Keratinocyte (primary cell): ENCODE measurements around the gene ABHD10. TPM values are rescaled to one million over a fixed set of nuclear protein-coding genes. Genes with fewer than 3 reads are reported as not detected.

Experiments used
- DNase-seq: peaks from one replicate; pipeline ENCODE4 v3.0.0-alpha.2; 2011; ENCODE audit warnings: low read depth, missing footprints, low spot score
- FAIRE-seq: peaks from 2 replicates; lab custom pipeline; 2011; peaks lifted over from hg19 to GRCh38; lab: Jason Lieb, UNC
- H2AFZ ChIP-seq: 2 replicates; pipeline ENCODE4 v1.6.0; 2012; ENCODE audit warnings: low read length, control low read depth, inconsistent platforms; ENCODE audit not compliant: control insufficient read depth
- H3K27ac ChIP-seq: 2 replicates; pipeline ENCODE4 v1.5.1; 2011; ENCODE audit warnings: low read length; ENCODE audit not compliant: control insufficient read depth, insufficient read depth
- H3K27me3 ChIP-seq: 3 replicates; pipeline ENCODE4 v1.6.0; 2011; ENCODE audit warnings: low read length; ENCODE audit not compliant: control insufficient read depth, insufficient read depth; ENCODE audit errors: extremely low read depth
- H3K36me3 ChIP-seq, 2 experiments: 2 replicates in 1 of 2; 3 replicates in 1 of 2; pipeline ENCODE4 v1.5.1; 2011; ENCODE audit warnings: low read length in 2 of 2, mild to moderate bottlenecking in 1 of 2; ENCODE audit not compliant: control insufficient read depth in 2 of 2, insufficient read depth in 2 of 2; ENCODE audit errors: extremely low read depth in 1 of 2
- H3K4me1 ChIP-seq: 3 replicates; pipeline ENCODE4 v1.5.1; 2011; ENCODE audit warnings: low read length; ENCODE audit not compliant: control insufficient read depth, insufficient read depth; ENCODE audit errors: extremely low read depth
- H3K4me2 ChIP-seq: 3 replicates; pipeline ENCODE4 v1.6.0; 2011; ENCODE audit warnings: low read depth, low read length; ENCODE audit not compliant: control insufficient read depth, insufficient read depth; ENCODE audit errors: extremely low read depth
- H3K4me3 ChIP-seq, 3 experiments: fragments of 200-600 bp in 1 of 3; sonication (generic) in 1 of 3; 2 replicates in 2 of 3; 3 replicates in 1 of 3; pipeline ENCODE4 v1.5.1; 2011 to 2016; ENCODE audit warnings: low read length in 3 of 3, mild to moderate bottlenecking in 3 of 3, control low read depth in 2 of 3, inconsistent platforms in 1 of 3, low read depth in 1 of 3, mixed read lengths in 1 of 3, mixed run types in 1 of 3, moderate library complexity in 1 of 3; ENCODE audit not compliant: control insufficient read depth in 2 of 3, insufficient read depth in 2 of 3; ENCODE audit errors: extremely low read depth in 1 of 3
- H3K79me2 ChIP-seq: 2 replicates; pipeline ENCODE4 v1.6.0; 2012; ENCODE audit warnings: low read length; ENCODE audit not compliant: control insufficient read depth, insufficient read depth
- H3K9ac ChIP-seq: 3 replicates; pipeline ENCODE4 v1.6.0; 2011; ENCODE audit warnings: low read length; ENCODE audit not compliant: control insufficient read depth, insufficient read depth; ENCODE audit errors: extremely low read depth
- H3K9me1 ChIP-seq: 3 replicates; pipeline ENCODE4 v1.6.0; 2011; ENCODE audit warnings: low read length; ENCODE audit not compliant: control insufficient read depth, insufficient read depth; ENCODE audit errors: extremely low read depth
- H3K9me3 ChIP-seq: 2 replicates; pipeline ENCODE4 v1.5.1; 2012; ENCODE audit warnings: low read depth, low read length; ENCODE audit not compliant: control insufficient read depth
- H4K20me1 ChIP-seq: 3 replicates; pipeline ENCODE4 v1.6.0; 2011; ENCODE audit warnings: low read length; ENCODE audit not compliant: control insufficient read depth, insufficient read depth; ENCODE audit errors: extremely low read depth
- CTCF ChIP-seq, 3 experiments: IDR thresholded peaks in 1 of 3; conservative IDR thresholded peaks in 1 of 3; optimal IDR thresholded peaks in 1 of 3; 2 replicates in 2 of 3; 3 replicates in 1 of 3; pipeline versions ENCODE3 to v1.5.1; 2011; ENCODE audit warnings: low read length in 3 of 3, mild to moderate bottlenecking in 3 of 3, moderate library complexity in 2 of 3, control low read depth in 1 of 3, inconsistent platforms in 1 of 3; ENCODE audit not compliant: insufficient read depth in 2 of 3; ENCODE audit errors: extremely low read depth in 1 of 3
- EZH2 ChIP-seq: IDR thresholded peaks from one replicate; pipeline ENCODE4 v1.6.1; 2012; ENCODE audit warnings: inconsistent platforms, mild to moderate bottlenecking, low read length, moderate library complexity
- dilution Hi-C: fragments of 300-500 bp; cut with MboI; formaldehyde crosslinking; loops from one replicate; pipeline ENCODE4 v1.7.0; 2020; ENCODE audit warnings: low sequenced_read_pairs; ENCODE audit not compliant: extremely low pct_ligation_motif_present
- polyA plus RNA-seq, 5 experiments: library from polyadenylated mRNA; depleted of rRNA in 3 of 5; stranded (reverse) in 3 of 5; stranded (forward) in 1 of 5; unstranded in 1 of 5; fragments of >200 nt; gene quantifications; 1 replicate in 1 of 5; 2 replicates in 3 of 5; 3 replicates in 1 of 5; pipeline versions ENCODE4 v1.2.1 to v1.2.3, GENCODE V29; 2011 to 2012; ENCODE audit warnings: missing spikeins in 2 of 5, low read depth in 1 of 5, low replicate concordance in 1 of 5

The ABHD10 gene
- polyA plus RNA-seq, 1 donor (not counting 4 experiments of a cell fraction or from before 2014, with no cell fraction given) = 22.2 TPM

GRCh38 chr3:111932946-111933345 is 45.9 kb upstream of the ABHD10 start:
- Histone ChIP-seq H4K20me1 (no peaks in the 10 kb centered on the region), H3K9ac (no peak overlapping the region), H2AFZ (no peak overlapping the region), H3K27me3 (no peaks in the 10 kb centered on the region), H3K4me3 (no peak overlapping the region), H3K9me3 (no peaks in the 10 kb centered on the region), H3K4me1 (peaks cover 34% of the 10 kb centered on the region), H3K79me2 (peaks cover 17% of the 10 kb centered on the region), H3K4me2 (no peak overlapping the region), H3K9me1 (no peaks in the 10 kb centered on the region), H3K27ac (no peak overlapping the region), H3K36me3 (peaks cover 14 to 40% of the 10 kb centered on the region in 2 experiments)
- TF ChIP-seq CTCF (optimal IDR thresholded peaks at IDR 0.05 in 1 of 3, IDR thresholded peaks at IDR 0.05 in 1 of 3, conservative IDR thresholded peaks at IDR 0.05 in 1 of 3; ENCODE audit: extremely low read depth in 1 of 3, insufficient read depth in 2 of 3, low read length in 3 of 3) (no peak), EZH2 (no peak)
- FAIRE-seq = no peak
- no peak for DNase-seq
- dilution Hi-C loops = no loop called here

- Histone ChIP-seq H3K9me1 (no peaks in the 10 kb centered on the region), H3K36me3 (peaks cover 28 to 48% of the 10 kb centered on the region in 2 experiments), H2AFZ (no peak overlapping the region), H3K4me1 (peaks cover 34% of the 10 kb centered on the region), H3K4me3 (peak overlapping the region in 1 of 3 experiments; percentile 15), H4K20me1 (no peaks in the 10 kb centered on the region), H3K9me3 (no peaks in the 10 kb centered on the region), H3K79me2 (peaks cover 8% of the 10 kb centered on the region), H3K27ac (peak overlapping the region; percentile 91), H3K27me3 (no peaks in the 10 kb centered on the region), H3K9ac (peak overlapping the region; percentile 26), H3K4me2 (peak overlapping the region; percentile 52)
- FAIRE-seq (peak; percentile 77), DNase-seq (peak; percentile 21)
- TF ChIP-seq CTCF (optimal IDR thresholded peaks at IDR 0.05 in 1 of 3, IDR thresholded peaks at IDR 0.05 in 1 of 3, conservative IDR thresholded peaks at IDR 0.05 in 1 of 3; ENCODE audit: extremely low read depth in 1 of 3, insufficient read depth in 2 of 3, low read length in 3 of 3) (no peak), EZH2 (no peak)
- dilution Hi-C loops = no loop called here
These were observed 42.5 kb upstream of the ABHD10 start for GRCh38 chr3:111936191-111936841.
